ENCODE data around the gene AQP6. TPM values are rescaled to one million over a fixed set of nuclear protein-coding genes. Genes with fewer than 3 reads are reported as not detected.

The AQP6 gene
- total RNA-seq: not detected

DNA sequence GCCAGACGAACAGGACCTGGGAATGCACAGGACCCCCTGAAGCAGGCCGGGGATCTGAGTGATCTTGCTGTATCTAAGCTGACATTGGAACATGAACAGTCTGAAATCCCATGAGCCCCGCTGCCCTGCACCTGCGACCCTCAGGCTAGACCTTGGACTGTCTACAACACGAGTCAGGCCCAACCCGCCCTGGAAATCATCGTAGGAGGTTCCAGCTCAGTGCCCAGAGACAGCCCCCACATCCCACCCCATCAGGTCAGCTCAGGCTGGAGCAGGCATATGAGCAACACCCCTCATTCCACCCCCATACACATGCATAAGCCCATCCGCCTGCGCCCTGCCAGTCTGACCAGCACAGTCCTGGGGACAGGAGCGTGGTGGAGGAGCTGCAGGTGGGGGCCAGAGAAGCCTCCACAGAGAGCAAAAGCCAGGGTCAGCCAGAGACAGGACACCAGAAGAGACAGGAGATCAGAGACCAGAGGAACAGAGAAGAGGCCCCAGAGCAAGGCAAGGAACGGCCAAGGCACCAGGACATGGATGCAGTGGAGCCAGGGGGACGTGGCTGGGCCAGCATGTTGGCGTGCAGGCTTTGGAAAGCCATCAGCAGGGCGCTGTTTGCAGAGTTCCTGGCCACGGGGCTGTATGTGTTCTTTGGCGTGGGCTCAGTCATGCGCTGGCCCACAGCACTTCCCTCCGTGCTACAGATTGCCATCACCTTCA lies at the start of gene AQP6:
TSS of gene AQP6 (plus strand) at position 307 of the 720 bp plus-strand sequence. CDS start at position 534, 227 bp downstream.
- no peak for DNase-seq
- 77 to 86% methylated on average over 13 to 14 of the region's 18 CpGs for WGBS, 2 donors
- Histone ChIP-seq H3K4me1 (peaks cover 0 to 1% of the 10 kb centered on the region in 2 donors), H3K36me3 (no peaks in the 10 kb centered on the region), H3K27ac (no peak within 1 kb of the TSS), H3K9me3 (no peaks in the 10 kb centered on the region), H3K27me3 (no peaks in the 10 kb centered on the region), H3K4me3 (replicated peaks in 1 of 3) (no peak within 1 kb of the TSS)
- intact Hi-C loops (cut with DNase I): no loop called here
- TF ChIP-seq POLR2A (IDR thresholded peaks at IDR 0.05) (no peak), CTCF (IDR thresholded peaks at IDR 0.05) (no peak)

- no peaks in the 10 kb centered on the region for H3K27me3 ChIP-seq
- intact Hi-C loops (cut with DNase I): no loop called here
- WGBS, 2 donors: 79 to 86% methylated on average over 7 of the region's 7 CpGs
- TF ChIP-seq CTCF (IDR thresholded peaks at IDR 0.05) (no peak), POLR2A (IDR thresholded peaks at IDR 0.05) (no peak)
- H3K4me1 ChIP-seq: no peaks in the 10 kb centered on the region
- no peak for DNase-seq
- H3K36me3 ChIP-seq: no peaks in the 10 kb centered on the region
- no peak overlapping the region for H3K27ac ChIP-seq
- H3K9me3 ChIP-seq: no peaks in the 10 kb centered on the region
- H3K4me3 ChIP-seq (replicated peaks in 1 of 3): no peak overlapping the region
These were observed 49.6 kb upstream of the AQP6 start for GRCh38 chr12:49923035-49923644.

DNA sequence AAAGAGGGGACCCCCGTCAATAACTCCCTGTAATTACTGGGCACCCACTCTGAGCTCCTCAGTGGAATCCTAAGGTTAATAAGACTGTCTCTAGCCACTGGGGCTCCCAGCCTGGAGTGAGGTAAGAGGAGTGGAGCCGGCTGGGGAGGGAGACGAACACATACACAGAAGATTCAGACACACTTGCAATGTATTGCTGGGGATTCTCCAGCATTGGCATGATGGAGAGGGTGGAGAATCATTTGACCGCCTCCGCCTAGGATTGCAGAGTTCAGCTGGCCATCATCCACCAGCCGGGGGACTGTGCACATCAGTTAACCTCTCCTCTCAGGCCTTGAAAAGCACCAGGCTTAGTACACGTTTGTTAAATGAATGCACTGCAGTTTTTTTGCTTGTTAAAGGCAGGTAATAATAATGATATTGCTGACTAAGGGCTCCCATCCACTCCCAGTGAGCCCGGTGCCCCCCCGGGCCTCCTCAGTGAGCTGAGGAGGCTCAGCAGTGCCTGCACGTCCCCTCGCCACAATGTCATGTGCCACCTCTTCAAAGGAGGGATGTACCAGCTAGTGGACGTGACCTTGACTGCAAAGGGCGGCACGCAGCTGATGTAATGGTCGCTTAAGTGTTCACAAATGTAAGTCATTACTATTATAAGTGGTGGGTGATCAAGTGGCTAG lies 48.7 kb upstream of the AQP6 start:
- H3K9me3 ChIP-seq: no peaks in the 10 kb centered on the region
- DNase-seq: no peak
- no peak for TF ChIP-seq CTCF (IDR thresholded peaks at IDR 0.05)
- TF ChIP-seq POLR2A (IDR thresholded peaks at IDR 0.05): no peak
- no peaks in the 10 kb centered on the region for H3K27me3 ChIP-seq
- intact Hi-C loops (cut with DNase I): no loop called here
- no peaks in the 10 kb centered on the region for H3K4me1 ChIP-seq
- WGBS, 2 donors: 84 to 92% methylated on average over 11 to 15 of the region's 15 CpGs
- H3K36me3 ChIP-seq: no peaks in the 10 kb centered on the region
- H3K4me3 ChIP-seq (replicated peaks in 1 of 3): no peak overlapping the region
- no peak overlapping the region for H3K27ac ChIP-seq

DNA sequence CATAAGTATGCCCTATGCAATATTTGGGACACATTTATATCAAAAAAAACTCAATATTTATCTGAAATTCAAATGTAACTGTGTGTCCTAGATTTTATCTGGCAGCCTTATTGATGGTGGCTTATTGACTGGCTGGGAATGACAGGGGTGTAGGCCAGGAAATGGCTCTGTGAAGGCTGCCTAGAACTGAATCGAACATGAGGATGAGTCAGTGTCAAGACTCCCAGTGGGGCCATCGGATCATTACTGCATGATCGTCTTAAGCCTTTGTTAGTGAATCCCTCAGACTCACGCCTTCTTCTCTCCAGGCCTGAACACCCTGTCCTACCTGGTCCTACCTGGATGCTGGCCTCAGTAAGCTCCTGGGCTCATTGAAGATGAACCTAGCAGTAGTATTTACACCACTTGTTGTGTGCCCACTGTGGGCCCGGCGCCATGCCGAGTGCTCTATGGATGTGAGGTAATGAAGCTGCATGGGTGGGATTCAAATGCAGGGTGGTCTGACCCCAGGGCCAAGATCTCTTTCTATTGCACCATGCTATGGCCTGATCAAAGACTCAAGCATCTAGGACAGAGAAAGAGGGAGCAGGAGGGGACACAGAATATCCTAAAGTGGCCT lies 48.0 kb upstream of the AQP6 start:
- Histone ChIP-seq H3K4me1 (no peaks in the 10 kb centered on the region), H3K27ac (no peak overlapping the region), H3K9me3 (no peaks in the 10 kb centered on the region), H3K27me3 (no peaks in the 10 kb centered on the region), H3K36me3 (no peaks in the 10 kb centered on the region), H3K4me3 (replicated peaks in 1 of 3) (no peak overlapping the region)
- WGBS, 2 donors: 82 to 90% methylated on average over 7 of the region's 7 CpGs
- intact Hi-C loops (cut with DNase I): no loop called here
- TF ChIP-seq POLR2A (IDR thresholded peaks at IDR 0.05) (no peak), CTCF (IDR thresholded peaks at IDR 0.05) (no peak)
- no peak for DNase-seq
